Loucy (cell line): Measurements from ENCODE around the gene RUVBL2.

Experiments used
- CTCF ChIP-seq: fragments of 200-600 bp; sonication (generic); conservative IDR thresholded peaks from 2 replicates; pipeline ENCODE4 v1.5.1; 2014; ENCODE audit warnings: mild to moderate bottlenecking, antibody characterized with exemption, low read length
- EZH2phosphoT487 ChIP-seq: fragments of 200-600 bp; IDR thresholded peaks from 2 replicates; pipeline ENCODE4 v1.6.1; 2018; ENCODE audit warnings: antibody characterized with exemption, mild to moderate bottlenecking, moderate library complexity, borderline replicate concordance

DNA sequence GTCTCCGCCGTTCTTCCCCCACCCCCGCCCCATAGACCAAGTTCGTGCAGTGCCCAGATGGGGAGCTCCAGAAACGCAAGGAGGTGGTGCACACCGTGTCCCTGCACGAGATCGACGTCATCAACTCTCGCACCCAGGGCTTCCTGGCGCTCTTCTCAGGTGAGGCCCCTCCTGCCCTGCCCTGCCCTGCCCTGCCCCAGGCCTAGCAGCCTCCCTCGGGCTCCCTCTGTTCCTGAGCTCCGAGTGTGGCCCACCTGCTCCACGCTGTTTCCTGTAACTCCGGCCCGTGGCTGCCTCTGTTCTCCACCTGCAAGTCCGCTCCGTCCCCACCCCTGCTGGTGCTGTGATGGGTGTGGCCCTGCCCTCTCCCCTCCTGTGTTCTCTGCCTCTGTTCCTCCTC is 16.8 kb downstream of the RUVBL2 start:
- TF ChIP-seq CTCF: no peak
- TF ChIP-seq EZH2phosphoT487: no peak
